GM18505 (cell line): Measurements from ENCODE around the gene FAM3C.
"Not testable (repeated sequence)": the region's sequence is repeated elsewhere in the genome, so short reads cannot be mapped to it uniquely, and the experiment has no call there.

Experiments
- ATAC-seq: cut with Tn5 transposase; IDR thresholded peaks from one replicate; pipeline ENCODE4 v1.9.1; 2021; ENCODE audit not compliant: unreplicated experiment
- POLR2A ChIP-seq: IDR thresholded peaks from 4 replicates; pipeline ENCODE4 v1.6.1; 2011; ENCODE audit warnings: borderline replicate concordance; ENCODE audit not compliant: insufficient read depth, insufficient read length; ENCODE audit errors: extremely low read depth

Gene FAM3C

GRCh38 chr7:121323515-121324302 is 72.4 kb downstream of the FAM3C start:
- ATAC-seq, result no peak
- TF ChIP-seq POLR2A, result no peak

GRCh38 chr7:121322460-121322859 is 73.6 kb downstream of the FAM3C start:
- no peak for TF ChIP-seq POLR2A
- no peak for ATAC-seq

- ATAC-seq, result not testable (repeated sequence)
These were observed 80.9 kb downstream of the FAM3C start for GRCh38 chr7:121315170-121315569.

- no peak for TF ChIP-seq POLR2A
- peak; percentile 91 for ATAC-seq
These were observed 82.1 kb downstream of the FAM3C start for GRCh38 chr7:121313793-121314676.

GRCh38 chr7:121313220-121313792 is 82.8 kb downstream of the FAM3C start:
- no peak for TF ChIP-seq POLR2A
- ATAC-seq, result no peak

- no peak for TF ChIP-seq POLR2A
These were observed 89.0 kb downstream of the FAM3C start for GRCh38 chr7:121307021-121307574.

GRCh38 chr7:121306565-121306964 is 89.5 kb downstream of the FAM3C start:
- TF ChIP-seq POLR2A, result no peak
- ATAC-seq, result no peak

More at GRCh38 chr7:121307021-121307574, 89.0 kb downstream of the FAM3C start:
- no peak for ATAC-seq

- no peak for ATAC-seq
- no peak for TF ChIP-seq POLR2A
These were observed 91.0 kb downstream of the FAM3C start for GRCh38 chr7:121305109-121305508.

- ATAC-seq, result no peak
- TF ChIP-seq POLR2A, result no peak
These were observed 91.9 kb downstream of the FAM3C start for GRCh38 chr7:121304102-121304658.

GRCh38 chr7:121303422-121304101 is 92.5 kb downstream of the FAM3C start:
- no peak for TF ChIP-seq POLR2A
- ATAC-seq, result no peak

- no peak for TF ChIP-seq POLR2A
- peak; percentile 98 for ATAC-seq
These were observed 93.8 kb downstream of the FAM3C start for GRCh38 chr7:121302214-121302745.

GRCh38 chr7:121301446-121302213 is 94.5 kb downstream of the FAM3C start:
- no peak for ATAC-seq
- no peak for TF ChIP-seq POLR2A
